Upper lobe of right lung (tissue), 1 donor: ENCODE data around the gene C1QTNF8. TPM values are rescaled to one million over a fixed set of nuclear protein-coding genes. Genes with fewer than 3 reads are reported as not detected.

Experiments used
- ATAC-seq: fragments of 200-7000 bp; cut with Tn5 transposase; one replicate; pipeline ENCODE4 v1.9.1; 2020; ENCODE audit warnings: mild to moderate bottlenecking, moderate library complexity
- DNase-seq: peaks from one replicate; pipeline ENCODE4 v3.0.0-alpha.2; 2020
- H3K27ac ChIP-seq: fragments of 200-600 bp; one replicate; pipeline ENCODE4 v1.8.0; 2022
- H3K27me3 ChIP-seq: fragments of 200-600 bp; one replicate; pipeline ENCODE4 v1.8.0; 2022; ENCODE audit warnings: mild to moderate bottlenecking
- H3K36me3 ChIP-seq: fragments of 200-600 bp; one replicate; pipeline ENCODE4 v1.8.0; 2022
- H3K4me1 ChIP-seq: fragments of 200-600 bp; one replicate; pipeline ENCODE4 v1.8.0; 2022
- H3K4me3 ChIP-seq: fragments of 200-600 bp; one replicate; pipeline ENCODE4 v1.8.0; 2022; ENCODE audit warnings: mild to moderate bottlenecking
- H3K9me3 ChIP-seq: fragments of 200-600 bp; one replicate; pipeline ENCODE4 v1.8.0; 2022
- intact Hi-C: fragments of 100-400 bp; cut with DNase I; formaldehyde crosslinking; loops from one replicate; pipeline ENCODE4 v1.11.0; 2022
- total RNA-seq: library from RNA; stranded (reverse); fragmentation: NEBNext Ultra II Directional; extraction: Animal tissue kit (Norgen Biotek cat#: 25700); gene quantifications from one replicate; pipeline ENCODE4 v1.2.1, GENCODE V29; 2021
- TF ChIP-seq, protein P1 (sequence below): fragments of 200-600 bp; IDR thresholded peaks from one replicate; pipeline ENCODE4 v1.8.0; 2022; ENCODE audit warnings: antibody characterized with exemption
- donor health status: DM: no; HTN: yes; CAD: no; lungs with severe emphysema.

The C1QTNF8 gene
- total RNA-seq, 1 donor from 2014 or later = not detected

DNA sequence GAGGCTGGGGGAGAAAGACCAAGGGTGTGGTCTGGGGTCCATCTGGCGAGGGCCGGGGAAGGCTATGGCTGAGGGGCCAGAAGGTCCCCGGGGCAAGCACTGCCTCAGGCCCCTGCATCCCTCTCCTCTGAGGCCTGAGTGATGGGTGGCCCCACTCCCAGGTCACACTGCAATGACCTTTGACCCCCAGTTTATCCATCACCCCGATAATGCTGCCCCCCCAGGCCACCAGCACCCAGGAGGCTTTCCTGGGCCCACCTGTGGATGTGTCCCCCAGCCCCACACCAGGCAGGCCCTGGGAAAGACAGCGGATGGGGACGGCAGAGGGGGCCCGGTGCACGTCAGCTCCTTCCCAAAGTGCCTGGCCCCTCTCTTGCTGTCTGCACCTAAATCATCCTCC is 34.3 kb upstream of the C1QTNF8 start:
- H3K9me3 ChIP-seq = no peaks in the 10 kb centered on the region
- H3K27ac ChIP-seq = no peak overlapping the region
- no peaks in the 10 kb centered on the region for H3K36me3 ChIP-seq
- H3K4me1 ChIP-seq = no peaks in the 10 kb centered on the region
- peaks cover 10% of the 10 kb centered on the region for H3K27me3 ChIP-seq
- H3K4me3 ChIP-seq = no peak overlapping the region
- no peak for ATAC-seq
- intact Hi-C loops = no loop called here
- TF ChIP-seq, protein P1, sequence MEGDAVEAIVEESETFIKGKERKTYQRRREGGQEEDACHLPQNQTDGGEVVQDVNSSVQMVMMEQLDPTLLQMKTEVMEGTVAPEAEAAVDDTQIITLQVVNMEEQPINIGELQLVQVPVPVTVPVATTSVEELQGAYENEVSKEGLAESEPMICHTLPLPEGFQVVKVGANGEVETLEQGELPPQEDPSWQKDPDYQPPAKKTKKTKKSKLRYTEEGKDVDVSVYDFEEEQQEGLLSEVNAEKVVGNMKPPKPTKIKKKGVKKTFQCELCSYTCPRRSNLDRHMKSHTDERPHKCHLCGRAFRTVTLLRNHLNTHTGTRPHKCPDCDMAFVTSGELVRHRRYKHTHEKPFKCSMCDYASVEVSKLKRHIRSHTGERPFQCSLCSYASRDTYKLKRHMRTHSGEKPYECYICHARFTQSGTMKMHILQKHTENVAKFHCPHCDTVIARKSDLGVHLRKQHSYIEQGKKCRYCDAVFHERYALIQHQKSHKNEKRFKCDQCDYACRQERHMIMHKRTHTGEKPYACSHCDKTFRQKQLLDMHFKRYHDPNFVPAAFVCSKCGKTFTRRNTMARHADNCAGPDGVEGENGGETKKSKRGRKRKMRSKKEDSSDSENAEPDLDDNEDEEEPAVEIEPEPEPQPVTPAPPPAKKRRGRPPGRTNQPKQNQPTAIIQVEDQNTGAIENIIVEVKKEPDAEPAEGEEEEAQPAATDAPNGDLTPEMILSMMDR = no peak
- DNase-seq = no peak

GRCh38 chr16:1129106-1129960 is 33.3 kb upstream of the C1QTNF8 start:
- peaks cover 13% of the 10 kb centered on the region for H3K27me3 ChIP-seq
- no peaks in the 10 kb centered on the region for H3K4me1 ChIP-seq
- no peak overlapping the region for H3K27ac ChIP-seq
- TF ChIP-seq, protein P1 = no peak
- no peaks in the 10 kb centered on the region for H3K9me3 ChIP-seq
- H3K4me3 ChIP-seq = no peak overlapping the region
- no peak for ATAC-seq
- intact Hi-C loops = no loop called here
- H3K36me3 ChIP-seq = no peaks in the 10 kb centered on the region
- no peak for DNase-seq

- ATAC-seq (no peak), DNase-seq (no peak)
- no peaks in the 10 kb centered on the region for H3K9me3 ChIP-seq
- TF ChIP-seq, protein P1 = no peak
- intact Hi-C loops = no loop called here
- H3K27ac ChIP-seq = no peak overlapping the region
- H3K4me3 ChIP-seq = no peak overlapping the region
- H3K27me3 ChIP-seq = peaks cover 13% of the 10 kb centered on the region
- no peaks in the 10 kb centered on the region for H3K4me1 ChIP-seq
- H3K36me3 ChIP-seq = no peaks in the 10 kb centered on the region
Observed at GRCh38 chr16:1127971-1128715, 32.1 kb upstream of the C1QTNF8 start.

GRCh38 chr16:1127101-1127500 is 31.1 kb upstream of the C1QTNF8 start:
- H3K4me3 ChIP-seq = no peak overlapping the region
- TF ChIP-seq, protein P1 = no peak
- ATAC-seq (no peak), DNase-seq (no peak)
- peaks cover 13% of the 10 kb centered on the region for H3K27me3 ChIP-seq
- intact Hi-C loops = no loop called here
- H3K27ac ChIP-seq = no peak overlapping the region
- H3K36me3 ChIP-seq = no peaks in the 10 kb centered on the region
- H3K9me3 ChIP-seq = no peaks in the 10 kb centered on the region
- no peaks in the 10 kb centered on the region for H3K4me1 ChIP-seq

DNA sequence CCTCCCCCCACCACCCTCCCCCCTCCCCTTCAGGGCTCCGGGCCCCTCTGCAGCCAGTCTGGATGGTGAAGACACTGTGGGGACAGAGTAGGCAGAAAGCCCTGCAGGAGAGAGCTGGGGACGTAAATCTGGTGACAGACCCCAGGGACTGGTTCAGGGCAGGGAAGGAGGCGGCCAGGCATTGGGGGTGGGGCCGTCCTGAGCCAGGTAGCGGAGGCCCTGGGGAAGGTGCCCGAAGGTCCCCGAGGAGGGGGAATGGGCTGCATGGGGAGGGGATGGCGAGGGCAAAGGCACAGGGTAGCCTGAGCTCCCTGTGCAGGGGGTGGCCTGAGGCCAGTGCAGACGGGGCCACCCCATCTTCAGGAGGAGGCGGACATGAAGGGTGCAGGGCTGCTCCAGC is 30.5 kb upstream of the C1QTNF8 start:
- Histone ChIP-seq H3K4me3 (no peak overlapping the region), H3K27me3 (peaks cover 13% of the 10 kb centered on the region), H3K27ac (no peak overlapping the region), H3K9me3 (no peaks in the 10 kb centered on the region), H3K4me1 (no peaks in the 10 kb centered on the region), H3K36me3 (no peaks in the 10 kb centered on the region)
- ATAC-seq (no peak), DNase-seq (no peak)
- TF ChIP-seq, protein P1 = no peak
- intact Hi-C loops = no loop called here
